HL-60 (cell line): ENCODE data around the gene CAMTA1.

ENCODE experiments used
- GABPA ChIP-seq: IDR thresholded peaks from 2 replicates; pipeline ENCODE4 v1.6.1; 2012; ENCODE audit warnings: low read depth
- POLR2AphosphoS5 ChIP-seq: IDR thresholded peaks from 2 replicates; pipeline ENCODE4 v1.6.1; 2012; ENCODE audit warnings: low read depth
- TF ChIP-seq, protein P1 (sequence below): IDR thresholded peaks from one replicate; pipeline ENCODE4 v1.5.1; 2011; ENCODE audit warnings: low read length, control low read depth, inconsistent platforms; ENCODE audit not compliant: insufficient read depth

GRCh38 chr1:6913086-6913485 lies 127.8 kb downstream of the CAMTA1 start:
- TF ChIP-seq GABPA (no peak), POLR2AphosphoS5 (no peak)
- TF ChIP-seq, protein P1, sequence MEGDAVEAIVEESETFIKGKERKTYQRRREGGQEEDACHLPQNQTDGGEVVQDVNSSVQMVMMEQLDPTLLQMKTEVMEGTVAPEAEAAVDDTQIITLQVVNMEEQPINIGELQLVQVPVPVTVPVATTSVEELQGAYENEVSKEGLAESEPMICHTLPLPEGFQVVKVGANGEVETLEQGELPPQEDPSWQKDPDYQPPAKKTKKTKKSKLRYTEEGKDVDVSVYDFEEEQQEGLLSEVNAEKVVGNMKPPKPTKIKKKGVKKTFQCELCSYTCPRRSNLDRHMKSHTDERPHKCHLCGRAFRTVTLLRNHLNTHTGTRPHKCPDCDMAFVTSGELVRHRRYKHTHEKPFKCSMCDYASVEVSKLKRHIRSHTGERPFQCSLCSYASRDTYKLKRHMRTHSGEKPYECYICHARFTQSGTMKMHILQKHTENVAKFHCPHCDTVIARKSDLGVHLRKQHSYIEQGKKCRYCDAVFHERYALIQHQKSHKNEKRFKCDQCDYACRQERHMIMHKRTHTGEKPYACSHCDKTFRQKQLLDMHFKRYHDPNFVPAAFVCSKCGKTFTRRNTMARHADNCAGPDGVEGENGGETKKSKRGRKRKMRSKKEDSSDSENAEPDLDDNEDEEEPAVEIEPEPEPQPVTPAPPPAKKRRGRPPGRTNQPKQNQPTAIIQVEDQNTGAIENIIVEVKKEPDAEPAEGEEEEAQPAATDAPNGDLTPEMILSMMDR, result no peak
